Nephron (organoid): ENCODE results near the gene GLYATL3.

ENCODE experiments used
- H3K27ac Mint-ChIP-seq, 3 experiments: 2 replicates each; pipeline ENCODE4 v1.8.0; 2020; ENCODE audit warnings: mixed read lengths in 3 of 3, mild to moderate bottlenecking in 2 of 3, moderate library complexity in 1 of 3
- H3K27me3 Mint-ChIP-seq: 2 replicates; pipeline ENCODE4 v1.8.0; 2021; ENCODE audit warnings: low read depth, mild to moderate bottlenecking, moderate library complexity, mixed read lengths
- H3K36me3 Mint-ChIP-seq: 2 replicates; pipeline ENCODE4 v1.8.0; 2020; ENCODE audit warnings: low read depth, mixed read lengths
- H3K4me1 Mint-ChIP-seq: 2 replicates; pipeline ENCODE4 v1.8.0; 2020; ENCODE audit warnings: mixed read lengths
- H3K4me3 Mint-ChIP-seq, 3 experiments: 2 replicates each; pipeline ENCODE4 v1.8.0; 2020; ENCODE audit warnings: mild to moderate bottlenecking in 3 of 3, mixed read lengths in 3 of 3, moderate library complexity in 2 of 3
- H3K9me3 Mint-ChIP-seq: 2 replicates; pipeline ENCODE4 v1.8.0; 2020; ENCODE audit warnings: mixed read lengths
- TF ChIP-seq, protein P1 (sequence below), 3 experiments: fragments of 200-600 bp; sonication (generic); IDR thresholded peaks; one replicate each; pipeline ENCODE4 v1.5.0; 2021; ENCODE audit warnings: antibody characterized with exemption in 3 of 3; ENCODE audit not compliant: unreplicated experiment in 3 of 3

GLYATL3 gene

DNA sequence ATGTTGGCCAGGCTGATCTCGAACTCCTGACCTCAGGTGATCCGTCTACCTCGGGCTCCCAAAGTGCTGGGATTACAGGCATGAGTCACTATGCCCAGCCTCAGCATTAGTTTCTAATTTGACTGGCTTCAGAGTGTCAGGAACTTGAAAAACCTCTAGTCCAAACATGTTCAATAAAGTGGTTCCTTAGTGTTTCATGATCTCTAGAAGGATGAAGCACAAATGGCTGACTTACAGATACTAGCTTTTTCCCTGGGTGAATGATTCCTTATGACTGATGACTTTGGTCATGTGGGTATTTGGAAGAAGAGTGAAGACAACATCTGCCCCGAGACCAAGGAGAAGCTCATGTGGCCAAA is 16.4 kb downstream of the GLYATL3 start:
- no peaks in the 10 kb centered on the region for H3K4me1 Mint-ChIP-seq
- H3K36me3 Mint-ChIP-seq = no peaks in the 10 kb centered on the region
- H3K27ac Mint-ChIP-seq = no peak overlapping the region
- no peak overlapping the region for H3K4me3 Mint-ChIP-seq
- TF ChIP-seq, protein P1, sequence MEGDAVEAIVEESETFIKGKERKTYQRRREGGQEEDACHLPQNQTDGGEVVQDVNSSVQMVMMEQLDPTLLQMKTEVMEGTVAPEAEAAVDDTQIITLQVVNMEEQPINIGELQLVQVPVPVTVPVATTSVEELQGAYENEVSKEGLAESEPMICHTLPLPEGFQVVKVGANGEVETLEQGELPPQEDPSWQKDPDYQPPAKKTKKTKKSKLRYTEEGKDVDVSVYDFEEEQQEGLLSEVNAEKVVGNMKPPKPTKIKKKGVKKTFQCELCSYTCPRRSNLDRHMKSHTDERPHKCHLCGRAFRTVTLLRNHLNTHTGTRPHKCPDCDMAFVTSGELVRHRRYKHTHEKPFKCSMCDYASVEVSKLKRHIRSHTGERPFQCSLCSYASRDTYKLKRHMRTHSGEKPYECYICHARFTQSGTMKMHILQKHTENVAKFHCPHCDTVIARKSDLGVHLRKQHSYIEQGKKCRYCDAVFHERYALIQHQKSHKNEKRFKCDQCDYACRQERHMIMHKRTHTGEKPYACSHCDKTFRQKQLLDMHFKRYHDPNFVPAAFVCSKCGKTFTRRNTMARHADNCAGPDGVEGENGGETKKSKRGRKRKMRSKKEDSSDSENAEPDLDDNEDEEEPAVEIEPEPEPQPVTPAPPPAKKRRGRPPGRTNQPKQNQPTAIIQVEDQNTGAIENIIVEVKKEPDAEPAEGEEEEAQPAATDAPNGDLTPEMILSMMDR (IDR thresholded peaks at IDR 0.05; ENCODE audit: unreplicated experiment in 3 of 3) = no peak
- H3K9me3 Mint-ChIP-seq = no peaks in the 10 kb centered on the region
- no peaks in the 10 kb centered on the region for H3K27me3 Mint-ChIP-seq

DNA sequence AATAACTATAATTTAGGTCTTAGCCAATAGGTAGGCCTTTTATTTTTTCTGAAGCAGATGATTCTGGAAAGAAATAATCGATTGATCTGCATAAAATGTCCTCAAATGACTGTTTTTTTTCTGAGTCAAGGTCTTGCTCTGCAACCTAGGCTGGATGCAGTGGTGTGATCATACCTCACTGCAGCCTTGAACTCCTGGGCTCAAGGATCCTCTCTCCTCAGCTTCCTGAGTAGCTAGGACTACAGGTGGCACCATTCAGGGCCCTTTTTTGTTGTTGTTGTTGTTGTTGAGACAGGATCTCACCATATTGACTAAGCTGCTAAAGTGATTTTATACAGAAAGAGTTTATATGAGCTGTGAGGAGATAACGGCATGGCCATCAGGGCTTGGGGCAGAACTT is 18.2 kb downstream of the GLYATL3 start:
- H3K36me3 Mint-ChIP-seq = no peaks in the 10 kb centered on the region
- H3K27me3 Mint-ChIP-seq = no peaks in the 10 kb centered on the region
- H3K9me3 Mint-ChIP-seq = no peaks in the 10 kb centered on the region
- TF ChIP-seq, protein P1 (IDR thresholded peaks at IDR 0.05; ENCODE audit: unreplicated experiment in 3 of 3) = no peak
- no peak overlapping the region for H3K4me3 Mint-ChIP-seq
- H3K27ac Mint-ChIP-seq = no peak overlapping the region
- H3K4me1 Mint-ChIP-seq = no peaks in the 10 kb centered on the region

DNA sequence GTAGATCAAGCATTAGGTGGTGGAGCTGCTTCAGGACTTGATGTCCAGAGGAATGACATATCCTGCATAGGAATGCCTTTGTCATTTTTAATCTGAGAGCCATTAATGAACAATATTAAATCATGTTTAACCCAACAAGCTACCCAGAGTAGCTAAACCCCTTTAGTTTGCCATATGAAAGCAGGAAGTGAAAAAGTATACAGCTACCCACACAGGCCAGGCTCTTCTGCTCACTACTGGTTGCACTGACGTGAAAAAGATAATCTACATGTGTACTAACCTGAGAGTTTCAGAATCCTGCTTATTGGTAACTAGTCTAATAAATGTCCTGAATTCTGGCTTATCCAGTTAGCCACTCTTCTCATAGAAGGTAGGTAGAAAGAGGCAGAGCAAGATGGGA is 19.9 kb downstream of the GLYATL3 start:
- TF ChIP-seq, protein P1 (IDR thresholded peaks at IDR 0.05; ENCODE audit: unreplicated experiment in 3 of 3) = no peak
- Mint-ChIP-seq H3K36me3 (no peaks in the 10 kb centered on the region), H3K27me3 (no peaks in the 10 kb centered on the region), H3K4me3 (no peak overlapping the region), H3K4me1 (no peaks in the 10 kb centered on the region), H3K27ac (no peak overlapping the region), H3K9me3 (no peaks in the 10 kb centered on the region)

DNA sequence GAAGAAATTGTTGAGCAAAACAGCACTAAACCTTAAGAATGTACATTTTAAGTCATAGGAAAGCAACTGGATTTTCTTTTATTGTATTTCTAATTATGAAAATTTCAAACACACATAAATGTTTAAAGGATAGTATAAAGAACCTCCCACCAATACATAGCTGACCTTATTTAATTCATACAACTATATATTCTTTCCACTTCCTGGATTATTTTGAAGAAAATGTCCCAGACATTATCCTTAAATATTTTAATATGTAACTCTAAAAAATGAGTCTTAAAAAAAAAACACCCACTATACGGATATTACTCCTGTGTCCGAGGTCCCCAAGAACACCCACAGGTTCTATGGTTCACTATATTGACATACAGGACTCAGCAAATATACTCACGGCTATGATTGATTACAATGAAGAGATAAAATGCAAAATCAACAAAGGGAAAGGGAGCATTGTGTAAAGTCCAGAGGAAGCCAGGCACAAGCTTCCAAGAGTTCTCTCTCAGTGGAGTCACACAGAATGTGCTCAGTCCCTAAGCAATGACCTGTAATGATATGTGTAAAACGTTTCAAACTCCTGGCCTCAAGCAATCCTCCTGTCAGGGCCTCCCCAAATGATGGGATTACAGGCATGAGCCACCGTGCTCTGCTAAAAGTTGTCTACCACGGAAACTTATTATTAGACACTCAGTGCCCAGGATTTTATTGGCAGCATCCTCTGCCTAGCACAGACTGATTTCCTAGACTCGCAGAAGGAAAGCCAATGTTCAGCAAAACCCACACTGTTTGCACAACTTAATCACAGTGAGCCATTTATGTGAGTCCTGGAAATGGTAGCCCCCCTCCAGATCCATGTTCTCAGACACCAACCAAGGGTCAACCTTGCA is 23.2 kb downstream of the GLYATL3 start:
- Mint-ChIP-seq H3K27ac (no peak overlapping the region), H3K4me1 (no peaks in the 10 kb centered on the region), H3K27me3 (no peaks in the 10 kb centered on the region), H3K9me3 (no peaks in the 10 kb centered on the region), H3K36me3 (no peaks in the 10 kb centered on the region), H3K4me3 (no peak overlapping the region)
- TF ChIP-seq, protein P1 (IDR thresholded peaks at IDR 0.05; ENCODE audit: unreplicated experiment in 3 of 3) = no peak

DNA sequence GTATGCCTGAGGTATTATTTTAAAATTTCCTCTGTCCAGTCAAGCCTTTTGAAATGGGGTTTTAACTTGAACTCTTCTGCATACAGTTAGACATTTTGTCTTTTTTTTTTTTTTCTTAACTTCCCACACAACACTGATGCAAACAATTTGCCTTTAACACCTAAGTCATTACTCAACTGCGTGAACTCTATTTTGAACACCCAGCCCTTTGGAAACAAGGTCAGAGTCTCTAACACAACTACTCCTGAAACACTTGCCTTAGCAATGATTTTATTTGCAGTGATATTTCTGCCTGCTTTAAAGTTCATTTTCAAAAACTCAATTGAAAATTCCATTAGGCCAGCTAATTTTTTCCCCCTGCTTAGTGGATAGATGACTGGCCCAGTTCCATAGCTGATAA is 24.2 kb downstream of the GLYATL3 start:
- no peaks in the 10 kb centered on the region for H3K36me3 Mint-ChIP-seq
- no peak overlapping the region for H3K27ac Mint-ChIP-seq
- no peaks in the 10 kb centered on the region for H3K27me3 Mint-ChIP-seq
- H3K4me1 Mint-ChIP-seq = no peaks in the 10 kb centered on the region
- TF ChIP-seq, protein P1 (IDR thresholded peaks at IDR 0.05; ENCODE audit: unreplicated experiment in 3 of 3) = no peak
- no peaks in the 10 kb centered on the region for H3K9me3 Mint-ChIP-seq
- H3K4me3 Mint-ChIP-seq = no peak overlapping the region

DNA sequence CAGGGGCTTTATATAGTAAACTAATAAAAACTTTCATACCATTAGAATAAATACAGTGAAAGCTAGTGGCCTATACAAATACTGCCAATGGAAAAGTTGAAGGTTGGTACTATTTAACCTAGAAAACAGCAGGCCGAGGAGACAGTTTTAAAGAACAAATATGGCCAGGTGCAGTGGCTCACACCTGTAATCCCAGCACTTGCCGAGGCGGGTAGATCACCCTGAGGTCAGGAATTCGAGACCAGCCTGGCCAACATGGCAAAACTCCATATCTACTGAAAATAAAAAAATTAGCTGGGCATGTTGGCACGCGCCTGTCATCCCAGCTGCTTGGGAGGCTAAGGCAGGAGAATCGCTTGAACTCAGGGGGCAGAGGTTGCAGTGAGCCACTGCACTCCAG is 24.8 kb downstream of the GLYATL3 start:
- Mint-ChIP-seq H3K27ac (no peak overlapping the region), H3K9me3 (no peaks in the 10 kb centered on the region), H3K36me3 (no peaks in the 10 kb centered on the region), H3K4me3 (no peak overlapping the region), H3K4me1 (no peaks in the 10 kb centered on the region), H3K27me3 (no peaks in the 10 kb centered on the region)
- TF ChIP-seq, protein P1 (IDR thresholded peaks at IDR 0.05; ENCODE audit: unreplicated experiment in 3 of 3) = no peak
